ENCODE measurements around the gene ZFAND3.

ZFAND3 gene

GRCh38 chr6:38187325-38187724, 367.8 kb downstream of the ZFAND3 start:
- DNase-seq (ENCODE audit: low read depth) = no peak

GRCh38 chr6:38187811-38188590, 368.5 kb downstream of the ZFAND3 start:
- no peak for DNase-seq (ENCODE audit: low read depth)

GRCh38 chr6:38188677-38189335, 369.3 kb downstream of the ZFAND3 start:
- no peak for DNase-seq (ENCODE audit: low read depth)

- DNase-seq (ENCODE audit: low read depth) = no peak
These were observed 371.9 kb downstream of the ZFAND3 start for GRCh38 chr6:38191418-38191817.

GRCh38 chr6:38192011-38192410, 372.5 kb downstream of the ZFAND3 start:
- DNase-seq (ENCODE audit: low read depth) = no peak

GRCh38 chr6:38192487-38192886, 373.0 kb downstream of the ZFAND3 start:
- no peak for DNase-seq (ENCODE audit: low read depth)

- no peak for DNase-seq (ENCODE audit: low read depth)
These were observed 373.5 kb downstream of the ZFAND3 start for GRCh38 chr6:38193051-38193450.

GRCh38 chr6:38193481-38194281, 374.2 kb downstream of the ZFAND3 start:
- DNase-seq (ENCODE audit: low read depth) = no peak

- DNase-seq (ENCODE audit: low read depth) = no peak
These were observed 374.7 kb downstream of the ZFAND3 start for GRCh38 chr6:38194282-38194572.

- DNase-seq (ENCODE audit: low read depth) = no peak
These were observed 375.1 kb downstream of the ZFAND3 start for GRCh38 chr6:38194589-38194988.

- no peak for DNase-seq (ENCODE audit: low read depth)
These were observed 375.6 kb downstream of the ZFAND3 start for GRCh38 chr6:38195113-38195635.

- DNase-seq (ENCODE audit: low read depth) = no peak
These were observed 378.7 kb downstream of the ZFAND3 start for GRCh38 chr6:38198219-38198618.
